A549 (cell line): ENCODE measurements around the gene ANXA6.

Experiments used
- BHLHE40 ChIP-seq: IDR thresholded peaks from 2 replicates; pipeline ENCODE4 v1.6.1; 2012; ENCODE audit warnings: low read depth, low read length, inconsistent platforms
- EP300 ChIP-seq, 2 experiments: fragments of >200 bp; sonication (Bioruptor Twin); formaldehyde crosslinking; IDR thresholded peaks; 2 replicates in 1 of 2; 3 replicates in 1 of 2; pipeline ENCODE4 v1.6.1; 2016 to 2017
- MAFK ChIP-seq: fragments of 450-650 bp; IDR thresholded peaks from 2 replicates; pipeline ENCODE4 v1.6.1; 2014; ENCODE audit not compliant: partially characterized antibody
- NFE2L2 ChIP-seq: fragments of 150-350 bp; conservative IDR thresholded peaks from 2 replicates; pipeline ENCODE4 v1.6.1; 2014; ENCODE audit warnings: low read length
- POLR2A ChIP-seq: IDR thresholded peaks from 2 replicates; pipeline ENCODE4 v1.6.1; 2012; ENCODE audit warnings: mild to moderate bottlenecking, low read length
- RAD21 ChIP-seq, 2 experiments: fragments of >200 bp in 1 of 2; sonication (Bioruptor Twin) in 1 of 2; formaldehyde crosslinking in 1 of 2; IDR thresholded peaks in 1 of 2; conservative IDR thresholded peaks in 1 of 2; 2 replicates in 1 of 2; 3 replicates in 1 of 2; pipeline ENCODE4 v1.6.1; 2012 to 2018; ENCODE audit warnings: inconsistent platforms in 1 of 2
- RFX5 ChIP-seq: fragments of 450-650 bp; IDR thresholded peaks from 2 replicates; pipeline ENCODE4 v1.7.1; 2014; ENCODE audit warnings: antibody characterized with exemption, mild to moderate bottlenecking, moderate library complexity
- ZSCAN20 ChIP-seq: fragments of 250-450 bp; sonication (Bioruptor Pico); IDR thresholded peaks from 2 replicates; pipeline ENCODE4 v1.8.0; 2022; ENCODE audit warnings: mild to moderate bottlenecking, moderate library complexity
- TF ChIP-seq, protein P1 (sequence below): fragments of >200 bp; sonication (Bioruptor Twin); formaldehyde crosslinking; IDR thresholded peaks from 3 replicates; pipeline ENCODE4 v1.5.1; 2016
- TF ChIP-seq, protein P2 (sequence below): IDR thresholded peaks from 2 replicates; pipeline ENCODE4 v1.6.1; 2012

GRCh38 chr5:151151263-151151660 lies 6.3 kb downstream of the ANXA6 start:
- TF ChIP-seq, protein P1, sequence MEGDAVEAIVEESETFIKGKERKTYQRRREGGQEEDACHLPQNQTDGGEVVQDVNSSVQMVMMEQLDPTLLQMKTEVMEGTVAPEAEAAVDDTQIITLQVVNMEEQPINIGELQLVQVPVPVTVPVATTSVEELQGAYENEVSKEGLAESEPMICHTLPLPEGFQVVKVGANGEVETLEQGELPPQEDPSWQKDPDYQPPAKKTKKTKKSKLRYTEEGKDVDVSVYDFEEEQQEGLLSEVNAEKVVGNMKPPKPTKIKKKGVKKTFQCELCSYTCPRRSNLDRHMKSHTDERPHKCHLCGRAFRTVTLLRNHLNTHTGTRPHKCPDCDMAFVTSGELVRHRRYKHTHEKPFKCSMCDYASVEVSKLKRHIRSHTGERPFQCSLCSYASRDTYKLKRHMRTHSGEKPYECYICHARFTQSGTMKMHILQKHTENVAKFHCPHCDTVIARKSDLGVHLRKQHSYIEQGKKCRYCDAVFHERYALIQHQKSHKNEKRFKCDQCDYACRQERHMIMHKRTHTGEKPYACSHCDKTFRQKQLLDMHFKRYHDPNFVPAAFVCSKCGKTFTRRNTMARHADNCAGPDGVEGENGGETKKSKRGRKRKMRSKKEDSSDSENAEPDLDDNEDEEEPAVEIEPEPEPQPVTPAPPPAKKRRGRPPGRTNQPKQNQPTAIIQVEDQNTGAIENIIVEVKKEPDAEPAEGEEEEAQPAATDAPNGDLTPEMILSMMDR, result no peak
- TF ChIP-seq BHLHE40 (no peak), POLR2A (no peak), ZSCAN20 (CRISPR knock-in tag) (no peak), NFE2L2 (no peak), RAD21 (conservative IDR thresholded peaks at IDR 0.05 in 1 of 2, IDR thresholded peaks at IDR 0.05 in 1 of 2) (no peak), EP300 (IDR thresholded peaks at IDR 0.05) (no peak), RFX5 (no peak), MAFK (no peak)
- TF ChIP-seq, protein P2, sequence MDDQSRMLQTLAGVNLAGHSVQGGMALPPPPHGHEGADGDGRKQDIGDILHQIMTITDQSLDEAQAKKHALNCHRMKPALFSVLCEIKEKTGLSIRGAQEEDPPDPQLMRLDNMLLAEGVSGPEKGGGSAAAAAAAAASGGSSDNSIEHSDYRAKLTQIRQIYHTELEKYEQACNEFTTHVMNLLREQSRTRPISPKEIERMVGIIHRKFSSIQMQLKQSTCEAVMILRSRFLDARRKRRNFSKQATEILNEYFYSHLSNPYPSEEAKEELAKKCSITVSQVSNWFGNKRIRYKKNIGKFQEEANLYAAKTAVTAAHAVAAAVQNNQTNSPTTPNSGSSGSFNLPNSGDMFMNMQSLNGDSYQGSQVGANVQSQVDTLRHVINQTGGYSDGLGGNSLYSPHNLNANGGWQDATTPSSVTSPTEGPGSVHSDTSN, result no peak
